Measurements from ENCODE around the gene KIF26B.

GRCh38 chr1:245444945-245445344, 290.2 kb downstream of the KIF26B start:
- TF ChIP-seq CTCF (IDR thresholded peaks at IDR 0.05; ENCODE audit: poor library complexity, severe bottlenecking) (no peak), TAF1 (IDR thresholded peaks at IDR 0.05; ENCODE audit: low read depth) (no peak), RAD21 (conservative IDR thresholded peaks at IDR 0.05) (no peak), SMC3 (conservative IDR thresholded peaks at IDR 0.05; ENCODE audit: poor library complexity) (no peak), EZH2 (IDR thresholded peaks at IDR 0.05; ENCODE audit: borderline replicate concordance, insufficient read depth, low read length, poor library complexity, severe bottlenecking) (no peak), REST (IDR thresholded peaks at IDR 0.05; ENCODE audit: borderline replicate concordance) (no peak), EP300 (conservative IDR thresholded peaks at IDR 0.05; ENCODE audit: poor library complexity, severe bottlenecking) (no peak)

Measured in neural cell (in vitro differentiated cells).